ENCODE measurements around the gene INPP5K. TPM values are rescaled to one million over a fixed set of nuclear protein-coding genes. Genes with fewer than 3 reads are reported as not detected.

INPP5K gene
- total RNA-seq, 1 donor from 2014 or later: 31.6 TPM

DNA sequence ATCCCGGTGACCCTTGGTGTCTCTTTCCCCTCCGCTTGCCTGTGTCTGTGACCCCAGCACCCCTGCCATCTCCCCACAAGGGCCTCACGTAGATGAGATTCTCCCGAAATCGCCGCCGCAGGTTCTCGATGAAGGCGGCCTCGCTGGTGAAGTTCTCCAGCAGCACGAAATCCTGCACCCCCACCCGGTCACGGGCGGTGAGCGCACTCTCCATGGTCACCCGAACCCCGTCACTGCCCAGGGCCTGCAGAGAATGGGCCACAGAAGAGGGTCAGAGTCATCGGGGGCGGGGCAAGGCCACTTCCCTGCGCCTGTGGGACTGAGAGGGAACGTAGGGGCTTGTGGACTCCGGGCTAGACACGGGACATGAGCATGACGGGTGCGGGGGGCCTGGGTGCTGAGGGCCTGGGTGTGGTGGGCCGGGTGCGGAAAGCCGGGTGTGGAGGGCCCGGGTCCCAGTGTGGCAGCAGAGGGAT is 32.3 kb downstream of the INPP5K start:
- peaks cover 32% of the 10 kb centered on the region for H3K36me3 ChIP-seq (ENCODE audit: control insufficient read depth, insufficient read depth, low read length)
- DNase-seq (ENCODE audit: low read depth) (no peak), FAIRE-seq (no peak)
- H3K27me3 ChIP-seq (ENCODE audit: control insufficient read depth, insufficient read depth, low read length): no peaks in the 10 kb centered on the region
- TF ChIP-seq CTCF (IDR thresholded peaks at IDR 0.05; ENCODE audit: insufficient read depth, low read length, severe bottlenecking): no peak
- H3K4me3 ChIP-seq (ENCODE audit: low read depth, low read length): no peak overlapping the region

GRCh38 chr17:1482680-1483079 is 33.7 kb downstream of the INPP5K start:
- no peak for TF ChIP-seq CTCF (IDR thresholded peaks at IDR 0.05; ENCODE audit: insufficient read depth, low read length, severe bottlenecking)
- Histone ChIP-seq H3K27me3 (ENCODE audit: control insufficient read depth, insufficient read depth, low read length) (no peaks in the 10 kb centered on the region), H3K36me3 (ENCODE audit: control insufficient read depth, insufficient read depth, low read length) (peaks cover 41% of the 10 kb centered on the region), H3K4me3 (ENCODE audit: low read depth, low read length) (no peak overlapping the region)
- DNase-seq (ENCODE audit: low read depth): no peak
- FAIRE-seq: no peak

DNA sequence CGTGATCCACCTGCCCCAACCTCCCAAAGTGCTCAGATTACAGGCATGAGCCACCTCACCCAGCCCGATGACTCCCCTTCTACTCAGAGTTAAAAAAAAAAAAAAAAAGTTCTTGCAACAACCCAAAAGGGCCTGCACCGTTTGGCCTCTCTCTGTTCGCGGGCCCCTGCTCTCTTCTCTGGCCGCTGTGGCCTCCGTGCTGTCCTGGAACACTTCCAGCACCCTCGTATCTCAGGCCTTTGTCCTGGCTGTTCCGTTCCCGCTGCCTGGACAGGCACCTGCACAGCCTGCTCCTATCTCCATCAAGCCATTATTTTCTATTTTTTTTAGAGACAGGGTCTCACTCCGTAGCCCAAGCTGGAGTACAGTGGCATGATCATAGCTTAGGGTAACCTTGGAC is 34.7 kb downstream of the INPP5K start:
- no peak for TF ChIP-seq CTCF (IDR thresholded peaks at IDR 0.05; ENCODE audit: insufficient read depth, low read length, severe bottlenecking)
- no peak for DNase-seq (ENCODE audit: low read depth)
- FAIRE-seq: no peak
- H3K36me3 ChIP-seq (ENCODE audit: control insufficient read depth, insufficient read depth, low read length): peaks cover 48% of the 10 kb centered on the region
- H3K4me3 ChIP-seq (ENCODE audit: low read depth, low read length): no peak overlapping the region
- no peaks in the 10 kb centered on the region for H3K27me3 ChIP-seq (ENCODE audit: control insufficient read depth, insufficient read depth, low read length)

DNA sequence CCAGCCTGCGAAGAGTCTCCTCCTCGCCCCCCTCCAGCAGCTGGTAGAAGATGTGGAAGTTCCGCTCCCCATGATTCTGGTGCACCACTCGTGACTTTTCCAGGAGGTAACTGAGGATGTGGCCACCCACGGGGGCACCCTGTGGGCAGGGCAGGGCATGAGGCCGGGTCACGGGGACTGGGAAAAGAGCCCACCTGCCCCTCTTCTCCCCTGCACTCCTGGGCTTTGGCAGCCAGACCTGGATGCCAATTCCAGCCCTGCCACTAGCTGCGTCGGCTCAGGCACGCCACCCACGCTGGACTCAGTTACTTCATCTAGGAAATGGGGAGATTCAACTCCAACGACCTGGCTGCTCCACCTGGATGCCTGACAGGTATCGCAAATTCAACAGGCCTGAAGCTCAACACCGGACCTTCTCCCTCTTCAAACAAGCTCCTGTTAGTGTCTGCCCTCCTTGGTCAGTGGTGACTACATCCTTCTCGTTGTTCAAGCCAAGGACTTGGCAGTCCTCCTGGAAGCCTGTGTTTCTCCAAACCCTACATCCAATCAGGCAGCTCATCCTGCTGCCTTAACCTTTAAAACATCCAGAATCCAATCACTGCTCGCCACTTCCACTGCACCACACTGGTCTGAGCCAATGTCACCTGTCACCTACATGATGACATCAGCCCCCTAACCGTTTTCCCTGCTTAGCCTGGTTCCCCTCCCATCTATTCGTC is 35.5 kb downstream of the INPP5K start:
- Histone ChIP-seq H3K36me3 (ENCODE audit: control insufficient read depth, insufficient read depth, low read length) (peaks cover 51% of the 10 kb centered on the region), H3K27me3 (ENCODE audit: control insufficient read depth, insufficient read depth, low read length) (no peaks in the 10 kb centered on the region), H3K4me3 (ENCODE audit: low read depth, low read length) (no peak overlapping the region)
- no peak for TF ChIP-seq CTCF (IDR thresholded peaks at IDR 0.05; ENCODE audit: insufficient read depth, low read length, severe bottlenecking)
- FAIRE-seq (peak; percentile 89), DNase-seq (ENCODE audit: low read depth) (no peak)

- FAIRE-seq: no peak
- Histone ChIP-seq H3K27me3 (ENCODE audit: control insufficient read depth, insufficient read depth, low read length) (no peaks in the 10 kb centered on the region), H3K36me3 (ENCODE audit: control insufficient read depth, insufficient read depth, low read length) (peaks cover 51% of the 10 kb centered on the region), H3K4me3 (ENCODE audit: low read depth, low read length) (no peak overlapping the region)
- no peak for DNase-seq (ENCODE audit: low read depth)
- no peak for TF ChIP-seq CTCF (IDR thresholded peaks at IDR 0.05; ENCODE audit: insufficient read depth, low read length, severe bottlenecking)
Observed at GRCh38 chr17:1478418-1478817, 38.0 kb downstream of the INPP5K start.

All from bronchial epithelial cell (primary cell).